ENCODE results near the gene KDM5C. TPM values are rescaled to one million over a fixed set of nuclear protein-coding genes. Genes with fewer than 3 reads are reported as not detected.
A peak's percentile ranks its signal among the peaks of the same experiment; 100 is the strongest.

The KDM5C gene
- total and polyA plus RNA-seq, 9 of the 15 experiments (the other 6 are each of a cell fraction or from before 2014, with no cell fraction given), result 0.62 to 136 (median 52.4) TPM

GRCh38 chrX:53257670-53258423 lies 32.8 kb upstream of the KDM5C start:
- DNase-seq (ENCODE audit: extremely low read depth in 1 of 4, low spot score in 3 of 4) (no peak), FAIRE-seq (no peak), ATAC-seq (no peak)
- Histone ChIP-seq H2AFZ (ENCODE audit: low read depth, low read length) (no peak overlapping the region; the same call in 1 of the 2 replicates), H3K27ac (ENCODE audit: extremely low read depth, low read depth, low read length) (no peak overlapping the region), H3K27me3 (ENCODE audit: control insufficient read depth in 2 of 2, insufficient read depth in 2 of 2, low read length in 2 of 2) (no peaks in the 10 kb centered on the region), H3K4me3 (no peak overlapping the region; the same call in 1 of the 2 replicates), H3K9me1 (ENCODE audit: control insufficient read depth, insufficient read depth, low read length) (no peaks in the 10 kb centered on the region), H3K4me1 (replicated peaks in 1 of 2; ENCODE audit: control insufficient read depth in 2 of 2, insufficient read depth in 2 of 2, low read length in 2 of 2) (peaks cover 44 to 51% of the 10 kb centered on the region in 2 experiments; a peak in 4 of 5 replicates), H3K9me3 (replicated peaks; ENCODE audit: control insufficient read depth, insufficient read depth, low read depth, low read length) (no peaks in the 10 kb centered on the region), H4K20me1 (replicated peaks; ENCODE audit: control insufficient read depth, insufficient read depth, low read length) (no peaks in the 10 kb centered on the region), H3K36me3 (ENCODE audit: control insufficient read depth, insufficient read depth, low read length) (peaks cover 7% of the 10 kb centered on the region; the same call in 2 of the 3 replicates), H3K79me2 (ENCODE audit: control insufficient read depth, insufficient read depth, low read length) (peaks cover 36% of the 10 kb centered on the region), H3K4me2 (ENCODE audit: insufficient read depth, low read length) (no peak overlapping the region), H3K9ac (ENCODE audit: insufficient read depth in 1 of 2, low read depth in 2 of 2, low read length in 2 of 2) (no peak overlapping the region)
- POLR2A ChIA-PET, result no interaction called here
- intact Hi-C loops (cut with micrococcal nuclease) (no loop called here), in situ Hi-C loops (cut with MboI) (no loop called here)
- 85% methylated on average over 5 of the region's 6 CpGs for WGBS (ENCODE audit: insufficient coverage, low coverage, missing lambda C conversion rate)
- no TSS peak for BruUV-seq (replicated peaks)
- CTCF ChIA-PET (ENCODE audit: low intra/inter-chr PET ratio), result no interaction called here
- no peak for TF ChIP-seq POLR2G (IDR thresholded peaks at IDR 0.05; ENCODE audit: low read depth, low read length)
- TF ChIP-seq FOXJ2 (tag; IDR thresholded peaks at IDR 0.05), result no peak
- TF ChIP-seq ELK1 (CRISPR knock-in tag; IDR thresholded peaks at IDR 0.05), result no peak
- no peak for TF ChIP-seq MAFF (IDR thresholded peaks at IDR 0.05; ENCODE audit: low read length)
- no peak for TF ChIP-seq IRF1 (CRISPR knock-in tag; IDR thresholded peaks at IDR 0.05; ENCODE audit: borderline replicate concordance)
- 0 out of 2 replicates have a peak, but pooled peaks have one; percentile 28 for TF ChIP-seq SMARCA5 (IDR thresholded peaks at IDR 0.05)
- TF ChIP-seq E2F1 (CRISPR knock-in tag; IDR thresholded peaks at IDR 0.05), result no peak
- peak; percentile 91 for TF ChIP-seq RBM25 (IDR thresholded peaks at IDR 0.05; ENCODE audit: low read depth, low read length, severe bottlenecking)
- no peak for TF ChIP-seq NR2C1 (IDR thresholded peaks at IDR 0.05)
- TF ChIP-seq NR2C1 (tag; IDR thresholded peaks at IDR 0.05), result no peak
- no peak for TF ChIP-seq UBTF (IDR thresholded peaks at IDR 0.05; ENCODE audit: borderline replicate concordance in 1 of 2, low read depth in 2 of 2, low read length in 2 of 2)
- peak; percentile 39; the same call in 1 of the 2 replicates for TF ChIP-seq HDAC2 (IDR thresholded peaks at IDR 0.05)
- no peak for TF ChIP-seq ZNF444 (CRISPR knock-in tag; IDR thresholded peaks at IDR 0.05)
- no peak for TF ChIP-seq NR2C2 (CRISPR knock-in tag; IDR thresholded peaks at IDR 0.05)
- no peak for TF ChIP-seq NR2C2 (tag; IDR thresholded peaks at IDR 0.05)
- no peak for TF ChIP-seq ZFP30 (CRISPR knock-in tag; IDR thresholded peaks at IDR 0.05; ENCODE audit: borderline replicate concordance)
- TF ChIP-seq ZFP36 (IDR thresholded peaks at IDR 0.05; ENCODE audit: low read depth, low read length, partially characterized antibody), result peak; percentile 48
- no peak for TF ChIP-seq FUS (optimal IDR thresholded peaks at IDR 0.05; ENCODE audit: low read depth, low read length)
